ENCODE measurements around the gene TULP4. TPM values are rescaled to one million over a fixed set of nuclear protein-coding genes. Genes with fewer than 3 reads are reported as not detected.

The TULP4 gene
- total RNA-seq, 1 donor from 2014 or later = 104 TPM

DNA sequence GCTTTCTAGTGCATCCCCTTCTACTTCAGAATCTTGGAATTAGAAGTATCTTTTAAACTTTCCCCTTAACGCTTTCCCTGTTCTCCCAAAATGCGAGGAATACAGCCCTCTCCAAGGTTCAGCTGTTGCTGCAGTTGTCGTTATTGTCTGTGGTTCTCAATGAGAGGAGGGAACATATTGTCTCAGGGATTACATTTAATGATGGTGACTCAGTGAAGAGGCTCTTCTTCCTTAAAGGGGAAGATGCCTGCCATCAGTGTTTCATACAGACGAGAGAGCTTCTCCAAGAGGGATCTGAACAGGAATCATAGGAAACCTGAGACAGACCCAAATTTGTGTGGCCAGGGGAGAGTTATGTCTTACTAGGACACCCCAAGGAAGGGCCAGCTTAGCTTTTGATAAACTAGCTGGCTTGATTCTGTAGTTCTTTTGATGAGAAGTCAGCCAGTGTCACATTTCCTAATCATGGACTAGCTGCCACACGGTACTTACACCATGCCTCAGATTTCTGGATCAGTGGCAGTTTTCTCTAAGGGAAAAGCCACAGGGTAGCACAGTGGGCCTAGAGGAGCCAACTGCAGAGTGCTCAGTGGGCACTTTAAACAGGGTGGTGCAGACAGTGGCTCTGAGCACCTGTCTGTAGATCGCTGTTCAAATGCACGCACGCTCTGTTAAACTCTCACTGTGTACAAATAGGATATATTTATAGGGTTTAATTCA lies 187.9 kb downstream of the TULP4 start:
- Histone ChIP-seq H3K36me3 (peaks cover 59% of the 10 kb centered on the region), H3K9me3 (no peaks in the 10 kb centered on the region), H3K4me3 (no peak overlapping the region), H3K27ac (no peak overlapping the region), H3K27me3 (ENCODE audit: low read depth) (no peaks in the 10 kb centered on the region), H3K4me1 (no peaks in the 10 kb centered on the region)
- intact Hi-C loops (cut with DNase I) = no loop called here
- ATAC-seq (no peak), DNase-seq (no peak)
- TF ChIP-seq CTCF (IDR thresholded peaks at IDR 0.05) = no peak

- H3K36me3 ChIP-seq = peaks cover 54% of the 10 kb centered on the region
- no peak for ATAC-seq
Observed at GRCh38 chr6:158501360-158502262, 189.3 kb downstream of the TULP4 start.

GRCh38 chr6:158502263-158502950 lies 190.1 kb downstream of the TULP4 start:
- peak; percentile 15 to 28 for ATAC-seq

More at GRCh38 chr6:158501360-158502262, 189.3 kb downstream of the TULP4 start:
- no peak for TF ChIP-seq CTCF (IDR thresholded peaks at IDR 0.05)
- H3K27me3 ChIP-seq (ENCODE audit: low read depth) = no peaks in the 10 kb centered on the region
- H3K4me3 ChIP-seq = no peak overlapping the region
- H3K27ac ChIP-seq = no peak overlapping the region
- no peak for DNase-seq
- intact Hi-C loops (cut with DNase I) = no loop called here
- no peaks in the 10 kb centered on the region for H3K9me3 ChIP-seq
- no peaks in the 10 kb centered on the region for H3K4me1 ChIP-seq

GRCh38 chr6:158503222-158503621 lies 191.0 kb downstream of the TULP4 start:
- no peaks in the 10 kb centered on the region for H3K27me3 ChIP-seq (ENCODE audit: low read depth)
- H3K9me3 ChIP-seq = no peaks in the 10 kb centered on the region
- no peak for ATAC-seq
- H3K4me1 ChIP-seq = no peaks in the 10 kb centered on the region
- intact Hi-C loops (cut with DNase I) = no loop called here
- no peak overlapping the region for H3K27ac ChIP-seq
- H3K4me3 ChIP-seq = no peak overlapping the region
- peaks cover 55% of the 10 kb centered on the region for H3K36me3 ChIP-seq
- TF ChIP-seq CTCF (IDR thresholded peaks at IDR 0.05) = no peak
- DNase-seq = no peak

More at GRCh38 chr6:158502263-158502950, 190.1 kb downstream of the TULP4 start:
- H3K9me3 ChIP-seq = no peaks in the 10 kb centered on the region
- TF ChIP-seq CTCF (IDR thresholded peaks at IDR 0.05) = no peak
- peaks cover 58% of the 10 kb centered on the region for H3K36me3 ChIP-seq
- H3K4me3 ChIP-seq = no peak overlapping the region
- intact Hi-C loops (cut with DNase I) = no loop called here
- DNase-seq = no peak
- H3K27ac ChIP-seq = no peak overlapping the region
- no peaks in the 10 kb centered on the region for H3K4me1 ChIP-seq
- no peaks in the 10 kb centered on the region for H3K27me3 ChIP-seq (ENCODE audit: low read depth)

DNA sequence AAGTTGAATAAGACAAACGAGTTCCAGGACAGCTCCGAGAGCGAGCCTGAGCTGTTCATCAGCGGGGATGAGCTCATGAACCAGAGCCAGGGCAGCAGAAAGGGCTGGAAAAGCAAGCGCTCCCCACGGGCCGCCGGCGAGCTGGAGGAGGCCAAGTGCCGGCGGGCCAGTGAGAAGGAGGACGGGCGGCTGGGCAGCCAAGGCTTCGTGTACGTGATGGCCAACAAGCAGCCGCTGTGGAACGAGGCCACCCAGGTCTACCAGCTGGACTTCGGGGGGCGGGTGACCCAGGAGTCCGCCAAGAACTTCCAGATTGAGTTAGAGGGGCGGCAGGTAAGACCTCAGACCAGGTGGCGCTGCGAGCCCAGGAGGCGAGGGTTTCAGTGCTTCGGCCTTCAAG lies 191.6 kb downstream of the TULP4 start:
- no peak overlapping the region for H3K4me3 ChIP-seq
- DNase-seq = no peak
- no peak for ATAC-seq
- H3K4me1 ChIP-seq = no peaks in the 10 kb centered on the region
- TF ChIP-seq CTCF (IDR thresholded peaks at IDR 0.05) = no peak
- H3K27ac ChIP-seq = no peak overlapping the region
- peaks cover 49% of the 10 kb centered on the region for H3K36me3 ChIP-seq
- intact Hi-C loops (cut with DNase I) = no loop called here
- H3K27me3 ChIP-seq (ENCODE audit: low read depth) = no peaks in the 10 kb centered on the region
- H3K9me3 ChIP-seq = no peaks in the 10 kb centered on the region
